ENCODE data around the gene ESR2. TPM values are rescaled to one million over a fixed set of nuclear protein-coding genes. Genes with fewer than 3 reads are reported as not detected.

The ESR2 gene
- total RNA-seq, 1 experiment from 2014 or later: 0.47 TPM

- no peaks in the 10 kb centered on the region for H3K4me1 Mint-ChIP-seq (ENCODE audit: insufficient read depth, unreplicated experiment)
- no peaks in the 10 kb centered on the region for H3K27me3 Mint-ChIP-seq (ENCODE audit: insufficient read depth, unreplicated experiment)
- H3K27ac Mint-ChIP-seq (ENCODE audit: low read depth, unreplicated experiment): no peak overlapping the region
- no peak for DNase-seq (ENCODE audit: unreplicated experiment)
- ChIA-PET CTCF (interaction anchor here (0.5 to 1.5 kb wide), 2 partner anchors 199 to 822 kb away, joined by 4 to 5 read pairs; no protein-coding TSS in a partner anchor), POLR2A (interaction anchor here (1.1 kb wide), 1 partner anchor 10 kb away, joined by 3 read pairs; no protein-coding TSS in a partner anchor)
- no peaks in the 10 kb centered on the region for H3K9me3 Mint-ChIP-seq (ENCODE audit: unreplicated experiment)
- H3K36me3 Mint-ChIP-seq (ENCODE audit: insufficient read depth, unreplicated experiment): peaks cover 79% of the 10 kb centered on the region
- intact Hi-C loops (cut with micrococcal nuclease): no loop called here
- BruUV-seq (replicated peaks): no TSS peak
- H3K4me3 Mint-ChIP-seq (ENCODE audit: unreplicated experiment): no peak overlapping the region
- TF ChIP-seq CTCF (IDR thresholded peaks at IDR 0.05; ENCODE audit: unreplicated experiment): no peak
These were observed 84.6 kb downstream of the ESR2 start for GRCh38 chr14:64209444-64210131.

GRCh38 chr14:64208981-64209380 lies 85.2 kb downstream of the ESR2 start:
- Mint-ChIP-seq H3K27ac (ENCODE audit: low read depth, unreplicated experiment) (no peak overlapping the region), H3K4me3 (ENCODE audit: unreplicated experiment) (no peak overlapping the region), H3K9me3 (ENCODE audit: unreplicated experiment) (no peaks in the 10 kb centered on the region), H3K27me3 (ENCODE audit: insufficient read depth, unreplicated experiment) (no peaks in the 10 kb centered on the region), H3K4me1 (ENCODE audit: insufficient read depth, unreplicated experiment) (no peaks in the 10 kb centered on the region), H3K36me3 (ENCODE audit: insufficient read depth, unreplicated experiment) (peaks cover 79% of the 10 kb centered on the region)
- ChIA-PET CTCF (interaction anchor here (1.5 kb wide), 1 partner anchor 198 kb away, joined by 4 read pairs; no protein-coding TSS in a partner anchor), POLR2A (no interaction called here)
- DNase-seq (ENCODE audit: unreplicated experiment): no peak
- no TSS peak for BruUV-seq (replicated peaks)
- no peak for TF ChIP-seq CTCF (IDR thresholded peaks at IDR 0.05; ENCODE audit: unreplicated experiment)
- intact Hi-C loops (cut with micrococcal nuclease): no loop called here

DNA sequence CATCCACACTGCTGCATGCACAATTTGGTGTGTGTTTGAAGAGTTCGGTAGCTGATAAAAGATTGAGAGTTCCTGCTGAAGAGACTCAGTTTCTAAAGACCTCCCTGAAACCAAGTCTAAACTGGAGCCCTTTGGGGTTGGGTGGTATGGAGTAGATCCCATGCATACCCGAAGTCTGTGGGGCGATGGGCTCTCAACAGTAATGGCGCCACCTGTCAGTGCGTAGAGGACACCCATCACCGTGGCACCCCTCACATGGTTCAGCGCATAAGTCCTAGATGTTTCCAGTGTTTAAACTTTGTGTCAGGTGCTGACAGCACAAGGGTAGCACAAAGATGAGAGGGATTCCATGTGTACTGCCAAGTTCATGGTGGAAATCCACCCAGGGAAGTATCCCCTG lies 85.9 kb downstream of the ESR2 start:
- Mint-ChIP-seq H3K9me3 (ENCODE audit: unreplicated experiment) (no peaks in the 10 kb centered on the region), H3K27me3 (ENCODE audit: insufficient read depth, unreplicated experiment) (no peaks in the 10 kb centered on the region), H3K4me3 (ENCODE audit: unreplicated experiment) (no peak overlapping the region), H3K27ac (ENCODE audit: low read depth, unreplicated experiment) (no peak overlapping the region), H3K36me3 (ENCODE audit: insufficient read depth, unreplicated experiment) (peaks cover 79% of the 10 kb centered on the region), H3K4me1 (ENCODE audit: insufficient read depth, unreplicated experiment) (no peaks in the 10 kb centered on the region)
- ChIA-PET CTCF (interaction anchor here (0.6 to 1.5 kb wide), 2 partner anchors 97 to 198 kb away, joined by 3 to 4 read pairs; no protein-coding TSS in a partner anchor), POLR2A (no interaction called here)
- DNase-seq (ENCODE audit: unreplicated experiment): no peak
- intact Hi-C loops (cut with micrococcal nuclease): no loop called here
- no peak for TF ChIP-seq CTCF (IDR thresholded peaks at IDR 0.05; ENCODE audit: unreplicated experiment)
- no TSS peak for BruUV-seq (replicated peaks)

DNA sequence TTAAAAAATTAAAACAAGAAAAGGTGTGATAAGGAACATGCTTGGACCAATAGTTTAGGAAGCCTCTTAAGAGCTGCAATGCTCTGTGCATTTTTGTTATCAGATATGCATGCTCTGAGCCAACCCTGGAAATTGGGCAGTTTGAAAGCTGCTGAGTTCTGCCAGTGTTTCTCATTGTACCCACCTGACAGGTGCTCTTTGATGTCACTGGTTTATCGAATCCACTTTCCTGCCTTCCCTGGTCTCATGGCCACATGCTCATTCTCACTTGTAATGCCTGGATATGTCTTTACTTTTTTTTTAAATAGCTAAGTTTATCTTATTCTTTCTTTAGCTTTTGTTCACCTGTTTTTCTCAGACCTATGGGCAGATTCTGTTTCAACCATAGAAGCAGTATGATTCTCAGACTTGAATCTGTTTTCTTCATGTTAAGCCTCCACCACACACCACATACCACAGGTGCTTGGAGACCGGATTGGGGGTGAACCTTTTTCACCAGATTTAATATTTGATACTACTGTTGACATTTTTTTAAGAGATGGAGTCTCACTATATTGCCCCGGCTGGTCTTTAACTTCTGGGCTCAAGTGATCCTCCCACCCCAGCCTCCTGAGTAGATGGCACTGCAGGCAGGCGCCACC lies 90.7 kb downstream of the ESR2 start:
- Mint-ChIP-seq H3K27ac (ENCODE audit: low read depth, unreplicated experiment) (no peak overlapping the region), H3K36me3 (ENCODE audit: insufficient read depth, unreplicated experiment) (peaks cover 73% of the 10 kb centered on the region), H3K4me3 (ENCODE audit: unreplicated experiment) (no peak overlapping the region), H3K9me3 (ENCODE audit: unreplicated experiment) (no peaks in the 10 kb centered on the region), H3K27me3 (ENCODE audit: insufficient read depth, unreplicated experiment) (no peaks in the 10 kb centered on the region), H3K4me1 (ENCODE audit: insufficient read depth, unreplicated experiment) (no peaks in the 10 kb centered on the region)
- intact Hi-C loops (cut with micrococcal nuclease): no loop called here
- POLR2A ChIA-PET: interaction anchor here (0.5 to 1.5 kb wide), 3 partner anchors 11 to 171 kb away, joined by 3 to 5 read pairs (median 4); no protein-coding TSS in a partner anchor
- CTCF ChIA-PET: interaction anchor here (0.5 to 0.6 kb wide), 2 partner anchors 21 to 560 kb away, joined by 3 to 4 read pairs; no protein-coding TSS in a partner anchor
- no TSS peak for BruUV-seq (replicated peaks)
- no peak for DNase-seq (ENCODE audit: unreplicated experiment)
- TF ChIP-seq CTCF (IDR thresholded peaks at IDR 0.05; ENCODE audit: unreplicated experiment): no peak
